Uterus (tissue), 4 donors: ENCODE measurements around the gene ELOB. TPM values are rescaled to one million over a fixed set of nuclear protein-coding genes. Genes with fewer than 3 reads are reported as not detected.

ENCODE experiments used
- DNase-seq, 2 donors: peaks; one replicate each; pipeline ENCODE4 v3.0.0-alpha.2; 2019 to 2020
- H3K27ac ChIP-seq, 2 donors: fragments of 200-600 bp; sonication (generic); 1 replicate in 1 of 2; 2 replicates in 1 of 2; pipeline ENCODE4 v1.5.1; 2016 to 2018
- H3K27me3 ChIP-seq, 2 donors: fragments of 200-600 bp; sonication (generic); one replicate each; pipeline ENCODE4 v1.5.1; 2018 to 2019; ENCODE audit warnings: control low read depth in 1 of 2
- H3K36me3 ChIP-seq, 2 donors: fragments of 200-600 bp; sonication (generic); one replicate each; pipeline ENCODE4 v1.5.1; 2019; ENCODE audit warnings: control low read depth in 1 of 2
- H3K4me1 ChIP-seq, 2 donors: fragments of 200-600 bp; sonication (generic); one replicate each; pipeline ENCODE4 v1.5.1; 2018 to 2019; ENCODE audit warnings: control low read depth in 1 of 2
- H3K4me3 ChIP-seq, 2 donors: fragments of 200-600 bp; sonication (generic); 1 replicate in 1 of 2; 2 replicates in 1 of 2; pipeline ENCODE4 v1.5.1; 2018 to 2019; ENCODE audit warnings: mild to moderate bottlenecking in 1 of 2
- H3K9me3 ChIP-seq, 2 donors: fragments of 200-600 bp; sonication (generic); one replicate each; pipeline ENCODE4 v1.5.1; 2019; ENCODE audit warnings: control low read depth in 1 of 2
- POLR2A ChIP-seq, 2 donors: fragments of 450-650 bp; IDR thresholded peaks; one replicate each; pipeline ENCODE4 v1.6.1; 2016; ENCODE audit warnings: antibody characterized with exemption in 2 of 2, mild to moderate bottlenecking in 1 of 2, moderate library complexity in 1 of 2
- intact Hi-C: fragments of 100-400 bp; cut with DNase I; formaldehyde crosslinking; loops from one replicate; pipeline ENCODE4 v1.15.1; 2023; ENCODE audit warnings: low total_unique reads
- total RNA-seq, 4 donors: library from RNA; depleted of rRNA in 3 of 4; stranded (reverse); fragments of >200 nt in 3 of 4; gene quantifications; one replicate each; pipeline versions ENCODE4 v1.1.0 to v1.2.4, GENCODE V29; 2014 to 2023
- TF ChIP-seq, protein P1 (sequence below), 4 experiments: fragments of 200-600 bp in 2 of 4; fragments of 450-650 bp in 2 of 4; sonication (generic) in 2 of 4; IDR thresholded peaks; one replicate each; pipeline ENCODE4 v1.5.1; 2016 to 2019; ENCODE audit warnings: antibody characterized with exemption in 4 of 4, mild to moderate bottlenecking in 2 of 4, moderate library complexity in 1 of 4
- donor health status: DM: yes; HTN: yes; CAD: no.

The ELOB gene
- total RNA-seq, 4 donors from 2014 or later: 88.4 to 524 (median 219) TPM

- peak in 1 of 2 donors; percentile 4 for DNase-seq
- intact Hi-C loops: no loop called here
- Histone ChIP-seq H3K27me3 (no peaks in the 10 kb centered on the region), H3K36me3 (no peaks in the 10 kb centered on the region), H3K4me1 (no peaks in the 10 kb centered on the region), H3K4me3 (no peak overlapping the region), H3K9me3 (no peaks in the 10 kb centered on the region), H3K27ac (no peak overlapping the region)
- TF ChIP-seq POLR2A (IDR thresholded peaks at IDR 0.05): no peak
- TF ChIP-seq, protein P1, sequence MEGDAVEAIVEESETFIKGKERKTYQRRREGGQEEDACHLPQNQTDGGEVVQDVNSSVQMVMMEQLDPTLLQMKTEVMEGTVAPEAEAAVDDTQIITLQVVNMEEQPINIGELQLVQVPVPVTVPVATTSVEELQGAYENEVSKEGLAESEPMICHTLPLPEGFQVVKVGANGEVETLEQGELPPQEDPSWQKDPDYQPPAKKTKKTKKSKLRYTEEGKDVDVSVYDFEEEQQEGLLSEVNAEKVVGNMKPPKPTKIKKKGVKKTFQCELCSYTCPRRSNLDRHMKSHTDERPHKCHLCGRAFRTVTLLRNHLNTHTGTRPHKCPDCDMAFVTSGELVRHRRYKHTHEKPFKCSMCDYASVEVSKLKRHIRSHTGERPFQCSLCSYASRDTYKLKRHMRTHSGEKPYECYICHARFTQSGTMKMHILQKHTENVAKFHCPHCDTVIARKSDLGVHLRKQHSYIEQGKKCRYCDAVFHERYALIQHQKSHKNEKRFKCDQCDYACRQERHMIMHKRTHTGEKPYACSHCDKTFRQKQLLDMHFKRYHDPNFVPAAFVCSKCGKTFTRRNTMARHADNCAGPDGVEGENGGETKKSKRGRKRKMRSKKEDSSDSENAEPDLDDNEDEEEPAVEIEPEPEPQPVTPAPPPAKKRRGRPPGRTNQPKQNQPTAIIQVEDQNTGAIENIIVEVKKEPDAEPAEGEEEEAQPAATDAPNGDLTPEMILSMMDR (IDR thresholded peaks at IDR 0.05): no peak
These were observed 45.0 kb upstream of the ELOB start for GRCh38 chr16:2822158-2822495.

- TF ChIP-seq, protein P1 (IDR thresholded peaks at IDR 0.05): no peak
- TF ChIP-seq POLR2A (IDR thresholded peaks at IDR 0.05): no peak
- H3K27ac ChIP-seq: no peak overlapping the region
- intact Hi-C loops: no loop called here
- H3K36me3 ChIP-seq: no peaks in the 10 kb centered on the region
- no peaks in the 10 kb centered on the region for H3K27me3 ChIP-seq
- H3K4me3 ChIP-seq: no peak overlapping the region
- no peaks in the 10 kb centered on the region for H3K9me3 ChIP-seq
- peak in 1 of 2 donors; percentile 1 for DNase-seq
- H3K4me1 ChIP-seq: no peaks in the 10 kb centered on the region
These were observed 44.5 kb upstream of the ELOB start for GRCh38 chr16:2821487-2822157.

- Histone ChIP-seq H3K36me3 (no peaks in the 10 kb centered on the region), H3K9me3 (no peaks in the 10 kb centered on the region), H3K4me1 (no peaks in the 10 kb centered on the region), H3K27ac (no peak overlapping the region), H3K4me3 (no peak overlapping the region), H3K27me3 (no peaks in the 10 kb centered on the region)
- TF ChIP-seq, protein P1 (IDR thresholded peaks at IDR 0.05): no peak
- no peak for TF ChIP-seq POLR2A (IDR thresholded peaks at IDR 0.05)
- no peak for DNase-seq
- intact Hi-C loops: no loop called here
These were observed 43.9 kb upstream of the ELOB start for GRCh38 chr16:2820836-2821486.

GRCh38 chr16:2819939-2820835 is 43.1 kb upstream of the ELOB start:
- no peaks in the 10 kb centered on the region for H3K27me3 ChIP-seq
- no peak overlapping the region for H3K4me3 ChIP-seq
- intact Hi-C loops: no loop called here
- no peaks in the 10 kb centered on the region for H3K4me1 ChIP-seq
- TF ChIP-seq, protein P1 (IDR thresholded peaks at IDR 0.05): no peak
- no peak for TF ChIP-seq POLR2A (IDR thresholded peaks at IDR 0.05)
- DNase-seq: no peak
- H3K27ac ChIP-seq: no peak overlapping the region
- no peaks in the 10 kb centered on the region for H3K36me3 ChIP-seq
- H3K9me3 ChIP-seq: no peaks in the 10 kb centered on the region
